ENCODE data around the gene KCNK17.

Gene KCNK17

GRCh38 chr6:39303425-39304153 lies 10.6 kb downstream of the KCNK17 start:
- no peaks in the 10 kb centered on the region for H3K36me3 ChIP-seq (ENCODE audit: insufficient read depth, low read length)
- no peaks in the 10 kb centered on the region for H3K4me1 ChIP-seq (ENCODE audit: insufficient read depth, low read length)
- H2AFZ ChIP-seq (ENCODE audit: low read depth, low read length): no peak overlapping the region
- no peaks in the 10 kb centered on the region for H3K9me3 ChIP-seq (ENCODE audit: low read length)
- no peaks in the 10 kb centered on the region for H3K27me3 ChIP-seq (ENCODE audit: insufficient read depth, low read length)
- H3K4me3 ChIP-seq (ENCODE audit: low read length): no peak overlapping the region

- Histone ChIP-seq H3K4me3 (ENCODE audit: low read length) (no peak overlapping the region), H3K4me1 (ENCODE audit: insufficient read depth, low read length) (no peaks in the 10 kb centered on the region), H3K27me3 (ENCODE audit: insufficient read depth, low read length) (no peaks in the 10 kb centered on the region), H3K9me3 (ENCODE audit: low read length) (no peaks in the 10 kb centered on the region), H2AFZ (ENCODE audit: low read depth, low read length) (no peak overlapping the region), H3K36me3 (ENCODE audit: insufficient read depth, low read length) (no peaks in the 10 kb centered on the region)
These were observed 11.4 kb downstream of the KCNK17 start for GRCh38 chr6:39302669-39303424.

GRCh38 chr6:39302011-39302410 lies 12.2 kb downstream of the KCNK17 start:
- no peaks in the 10 kb centered on the region for H3K4me1 ChIP-seq (ENCODE audit: insufficient read depth, low read length)
- no peaks in the 10 kb centered on the region for H3K36me3 ChIP-seq (ENCODE audit: insufficient read depth, low read length)
- H2AFZ ChIP-seq (ENCODE audit: low read depth, low read length): no peak overlapping the region
- H3K9me3 ChIP-seq (ENCODE audit: low read length): no peaks in the 10 kb centered on the region
- peaks cover 1% of the 10 kb centered on the region for H3K27me3 ChIP-seq (ENCODE audit: insufficient read depth, low read length)
- H3K4me3 ChIP-seq (ENCODE audit: low read length): no peak overlapping the region

- H3K27me3 ChIP-seq (ENCODE audit: insufficient read depth, low read length): peaks cover 2% of the 10 kb centered on the region
- no peak overlapping the region for H2AFZ ChIP-seq (ENCODE audit: low read depth, low read length)
- H3K4me1 ChIP-seq (ENCODE audit: insufficient read depth, low read length): no peaks in the 10 kb centered on the region
- H3K4me3 ChIP-seq (ENCODE audit: low read length): no peak overlapping the region
- no peaks in the 10 kb centered on the region for H3K9me3 ChIP-seq (ENCODE audit: low read length)
- no peaks in the 10 kb centered on the region for H3K36me3 ChIP-seq (ENCODE audit: insufficient read depth, low read length)
These were observed 12.6 kb downstream of the KCNK17 start for GRCh38 chr6:39301606-39302005.

- no peaks in the 10 kb centered on the region for H3K36me3 ChIP-seq (ENCODE audit: insufficient read depth, low read length)
- no peak overlapping the region for H3K4me3 ChIP-seq (ENCODE audit: low read length)
- peaks cover 2% of the 10 kb centered on the region for H3K27me3 ChIP-seq (ENCODE audit: insufficient read depth, low read length)
- H3K4me1 ChIP-seq (ENCODE audit: insufficient read depth, low read length): no peaks in the 10 kb centered on the region
- H2AFZ ChIP-seq (ENCODE audit: low read depth, low read length): no peak overlapping the region
- no peaks in the 10 kb centered on the region for H3K9me3 ChIP-seq (ENCODE audit: low read length)
These were observed 13.5 kb downstream of the KCNK17 start for GRCh38 chr6:39300739-39301138.

- Histone ChIP-seq H2AFZ (ENCODE audit: low read depth, low read length) (no peak overlapping the region), H3K4me3 (ENCODE audit: low read length) (no peak overlapping the region), H3K27me3 (ENCODE audit: insufficient read depth, low read length) (peaks cover 2% of the 10 kb centered on the region), H3K4me1 (ENCODE audit: insufficient read depth, low read length) (no peaks in the 10 kb centered on the region), H3K9me3 (ENCODE audit: low read length) (no peaks in the 10 kb centered on the region), H3K36me3 (ENCODE audit: insufficient read depth, low read length) (no peaks in the 10 kb centered on the region)
These were observed 16.2 kb downstream of the KCNK17 start for GRCh38 chr6:39298061-39298460.

GRCh38 chr6:39296745-39297640 lies 17.2 kb downstream of the KCNK17 start:
- H3K4me3 ChIP-seq (ENCODE audit: low read length): no peak overlapping the region
- no peaks in the 10 kb centered on the region for H3K36me3 ChIP-seq (ENCODE audit: insufficient read depth, low read length)
- H3K4me1 ChIP-seq (ENCODE audit: insufficient read depth, low read length): no peaks in the 10 kb centered on the region
- peaks cover 2% of the 10 kb centered on the region for H3K27me3 ChIP-seq (ENCODE audit: insufficient read depth, low read length)
- no peak overlapping the region for H2AFZ ChIP-seq (ENCODE audit: low read depth, low read length)
- no peaks in the 10 kb centered on the region for H3K9me3 ChIP-seq (ENCODE audit: low read length)

GRCh38 chr6:39295611-39296011 lies 18.6 kb downstream of the KCNK17 start:
- Histone ChIP-seq H2AFZ (ENCODE audit: low read depth, low read length) (no peak overlapping the region), H3K36me3 (ENCODE audit: insufficient read depth, low read length) (no peaks in the 10 kb centered on the region), H3K27me3 (ENCODE audit: insufficient read depth, low read length) (peaks cover 5% of the 10 kb centered on the region), H3K9me3 (ENCODE audit: low read length) (no peaks in the 10 kb centered on the region), H3K4me1 (ENCODE audit: insufficient read depth, low read length) (no peaks in the 10 kb centered on the region), H3K4me3 (ENCODE audit: low read length) (no peak overlapping the region)

- H3K9me3 ChIP-seq (ENCODE audit: low read length): no peaks in the 10 kb centered on the region
- no peaks in the 10 kb centered on the region for H3K4me1 ChIP-seq (ENCODE audit: insufficient read depth, low read length)
- H3K36me3 ChIP-seq (ENCODE audit: insufficient read depth, low read length): no peaks in the 10 kb centered on the region
- H3K4me3 ChIP-seq (ENCODE audit: low read length): no peak overlapping the region
- H2AFZ ChIP-seq (ENCODE audit: low read depth, low read length): no peak overlapping the region
- peaks cover 5% of the 10 kb centered on the region for H3K27me3 ChIP-seq (ENCODE audit: insufficient read depth, low read length)
These were observed 19.3 kb downstream of the KCNK17 start for GRCh38 chr6:39294899-39295298.

GRCh38 chr6:39294133-39294532 lies 20.1 kb downstream of the KCNK17 start:
- no peak overlapping the region for H3K4me3 ChIP-seq (ENCODE audit: low read length)
- peaks cover 5% of the 10 kb centered on the region for H3K27me3 ChIP-seq (ENCODE audit: insufficient read depth, low read length)
- no peak overlapping the region for H2AFZ ChIP-seq (ENCODE audit: low read depth, low read length)
- no peaks in the 10 kb centered on the region for H3K9me3 ChIP-seq (ENCODE audit: low read length)
- H3K36me3 ChIP-seq (ENCODE audit: insufficient read depth, low read length): no peaks in the 10 kb centered on the region
- no peaks in the 10 kb centered on the region for H3K4me1 ChIP-seq (ENCODE audit: insufficient read depth, low read length)

- peaks cover 5% of the 10 kb centered on the region for H3K27me3 ChIP-seq (ENCODE audit: insufficient read depth, low read length)
- no peak overlapping the region for H2AFZ ChIP-seq (ENCODE audit: low read depth, low read length)
- no peaks in the 10 kb centered on the region for H3K36me3 ChIP-seq (ENCODE audit: insufficient read depth, low read length)
These were observed 21.6 kb downstream of the KCNK17 start for GRCh38 chr6:39292637-39293036.

GRCh38 chr6:39289490-39289889 lies 24.7 kb downstream of the KCNK17 start:
- Histone ChIP-seq H3K27me3 (ENCODE audit: insufficient read depth, low read length) (peaks cover 3% of the 10 kb centered on the region), H3K4me1 (ENCODE audit: insufficient read depth, low read length) (no peaks in the 10 kb centered on the region), H2AFZ (ENCODE audit: low read depth, low read length) (no peak overlapping the region), H3K9me3 (ENCODE audit: low read length) (no peaks in the 10 kb centered on the region), H3K4me3 (ENCODE audit: low read length) (no peak overlapping the region), H3K36me3 (ENCODE audit: insufficient read depth, low read length) (no peaks in the 10 kb centered on the region)

More at GRCh38 chr6:39292637-39293036, 21.6 kb downstream of the KCNK17 start:
- H3K9me3 ChIP-seq (ENCODE audit: low read length): no peaks in the 10 kb centered on the region
- no peaks in the 10 kb centered on the region for H3K4me1 ChIP-seq (ENCODE audit: insufficient read depth, low read length)
- no peak overlapping the region for H3K4me3 ChIP-seq (ENCODE audit: low read length)

- Histone ChIP-seq H2AFZ (ENCODE audit: low read depth, low read length) (no peak overlapping the region), H3K9me3 (ENCODE audit: low read length) (no peaks in the 10 kb centered on the region), H3K4me1 (ENCODE audit: insufficient read depth, low read length) (no peaks in the 10 kb centered on the region), H3K27me3 (ENCODE audit: insufficient read depth, low read length) (peaks cover 3% of the 10 kb centered on the region), H3K36me3 (ENCODE audit: insufficient read depth, low read length) (no peaks in the 10 kb centered on the region), H3K4me3 (ENCODE audit: low read length) (no peak overlapping the region)
These were observed 26.6 kb downstream of the KCNK17 start for GRCh38 chr6:39287601-39288000.

Measured in neuron (in vitro differentiated cells).